Retinal pigment epithelial cell (primary cell): ENCODE data around the gene MAB21L1.

Source experiments
- DNase-seq: peaks from one replicate; pipeline ENCODE4 v3.0.0-alpha.2; 2010; ENCODE audit warnings: low read depth
- H3K4me3 ChIP-seq: 2 replicates; pipeline ENCODE4 v1.5.1; 2011; ENCODE audit warnings: mild to moderate bottlenecking, low read length, control low read depth, moderate library complexity
- CTCF ChIP-seq: conservative IDR thresholded peaks from 2 replicates; pipeline ENCODE4 v1.5.1; 2011; ENCODE audit warnings: low read depth, low read length, control low read depth, inconsistent platforms

MAB21L1 gene

DNA sequence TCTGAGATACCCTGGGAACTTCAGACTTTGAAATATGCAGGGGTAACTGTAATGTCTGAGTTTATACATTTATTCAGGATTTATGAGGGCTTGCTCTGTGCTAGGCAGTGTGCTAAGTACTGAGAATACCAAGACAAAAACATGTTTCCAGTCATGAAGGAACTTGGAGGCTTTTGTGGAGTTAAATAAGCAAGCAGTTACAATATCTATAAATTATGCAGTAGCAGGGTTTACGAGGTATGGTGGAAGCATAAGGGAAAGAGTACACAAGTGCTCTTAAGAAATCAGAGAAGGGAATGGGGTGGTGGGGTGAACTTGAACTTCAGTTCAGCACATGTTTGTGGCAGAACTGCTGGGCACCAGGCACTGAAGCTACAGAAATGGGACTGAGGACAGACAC is 28.0 kb downstream of the MAB21L1 start:
- DNase-seq = no peak
- no peak for TF ChIP-seq CTCF
- no peak overlapping the region for H3K4me3 ChIP-seq
